Stimulated activated CD8-positive, alpha-beta memory T cell treated with anti-CD3 and anti-CD28 coated beads, Interleukin-12 subunit alpha, Interleukin-12 subunit beta, amount 100 ng/mL, for 24 hours (primary cell): ENCODE results near the gene ANKH.

Experiments used
- DNase-seq: peaks from one replicate; pipeline ENCODE4 v3.0.0-alpha.2; 2020; ENCODE audit errors: extremely low read depth

Gene ANKH

GRCh38 chr5:14760548-14761002, 111.0 kb downstream of the ANKH start:
- no peak for DNase-seq

GRCh38 chr5:14759744-14760547, 111.6 kb downstream of the ANKH start:
- no peak for DNase-seq

- DNase-seq: no peak
Observed at GRCh38 chr5:14757850-14758249, 113.7 kb downstream of the ANKH start.

- DNase-seq: no peak
Observed at GRCh38 chr5:14756478-14756877, 115.1 kb downstream of the ANKH start.

- no peak for DNase-seq
Observed at GRCh38 chr5:14753947-14754346, 117.6 kb downstream of the ANKH start.

- DNase-seq: no peak
Observed at GRCh38 chr5:14753292-14753691, 118.3 kb downstream of the ANKH start.

- DNase-seq: no peak
Observed at GRCh38 chr5:14752497-14753071, 119.0 kb downstream of the ANKH start.

GRCh38 chr5:14750712-14751111, 120.9 kb downstream of the ANKH start:
- no peak for DNase-seq

GRCh38 chr5:14749579-14750101, 121.9 kb downstream of the ANKH start:
- DNase-seq: no peak

GRCh38 chr5:14748180-14748900, 123.2 kb downstream of the ANKH start:
- no peak for DNase-seq

- no peak for DNase-seq
Observed at GRCh38 chr5:14745753-14746152, 125.8 kb downstream of the ANKH start.

GRCh38 chr5:14745188-14745563, 126.4 kb downstream of the ANKH start:
- DNase-seq: no peak

- DNase-seq: no peak
Observed at GRCh38 chr5:14744296-14745187, 127.0 kb downstream of the ANKH start.

- DNase-seq: no peak
Observed at GRCh38 chr5:14743601-14744295, 127.8 kb downstream of the ANKH start.

GRCh38 chr5:14742498-14742897, 129.1 kb downstream of the ANKH start:
- DNase-seq: no peak

GRCh38 chr5:14741801-14742440, 129.7 kb downstream of the ANKH start:
- DNase-seq: no peak

GRCh38 chr5:14741131-14741530, 130.4 kb downstream of the ANKH start:
- no peak for DNase-seq

- DNase-seq: no peak
Observed at GRCh38 chr5:14739981-14740380, 131.6 kb downstream of the ANKH start.

- DNase-seq: no peak
Observed at GRCh38 chr5:14739538-14739937, 132.0 kb downstream of the ANKH start.

- no peak for DNase-seq
Observed at GRCh38 chr5:14738050-14738449, 133.5 kb downstream of the ANKH start.
